Activated CD8-positive, alpha-beta memory T cell treated with anti-CD3 and anti-CD28 coated beads for 24 hours (primary cell): ENCODE data around the gene BCL2.

ENCODE experiments used
- DNase-seq: peaks from one replicate; pipeline ENCODE4 v3.0.0-alpha.2; 2020

Gene BCL2

DNA sequence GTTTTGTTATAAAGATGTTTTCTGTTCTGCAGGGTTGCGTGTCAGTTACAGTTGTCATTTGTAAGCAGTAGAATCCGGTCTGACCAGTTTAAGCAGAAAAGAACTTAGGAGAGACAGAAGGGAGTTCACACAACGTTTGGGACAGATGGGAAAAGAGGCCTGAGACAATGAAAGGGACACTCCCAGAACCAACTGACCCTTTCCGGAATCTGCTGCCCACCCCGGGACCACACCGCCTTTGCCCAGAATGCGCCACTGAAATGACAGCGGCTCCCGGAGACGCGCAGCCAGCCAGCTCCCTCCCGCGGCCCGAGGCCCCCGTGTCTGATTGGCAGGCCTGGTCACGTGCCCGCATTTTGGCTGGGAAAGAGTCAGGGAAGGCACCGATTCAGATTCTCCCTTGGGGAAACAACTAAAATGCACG, 244.6 kb downstream of the BCL2 start:
- peak; percentile 81 for DNase-seq

DNA sequence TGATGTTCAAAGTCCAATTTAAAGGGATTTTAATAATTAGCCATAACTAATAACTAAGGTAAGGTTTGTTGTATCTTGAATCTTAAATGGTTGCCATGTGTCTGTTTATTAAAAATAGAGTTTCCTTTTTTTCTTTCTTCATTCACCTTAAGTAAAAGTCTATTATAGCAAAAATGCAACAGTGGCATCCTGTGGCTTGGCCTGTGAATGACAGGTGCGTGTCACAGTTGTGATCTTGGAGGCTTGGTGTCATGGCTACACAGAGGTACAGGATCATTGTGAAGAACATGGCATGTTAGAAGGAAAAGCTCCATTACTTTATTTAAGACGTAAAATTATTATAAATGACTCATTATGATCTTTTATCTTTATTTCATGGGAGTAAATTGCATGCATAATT, 246.1 kb downstream of the BCL2 start:
- no peak for DNase-seq
